Activated CD4-positive, alpha-beta T cell treated with anti-CD3 and anti-CD28 coated beads, Interleukin-2, amount 50 U/mL, for 4 hours (primary cell): ENCODE measurements around the gene HDAC4.
"Not testable (repeated sequence)": the region's sequence is repeated elsewhere in the genome, so short reads cannot be mapped to it uniquely, and the experiment has no call there.

ENCODE experiments used
- DNase-seq, 2 experiments: peaks; one replicate each; pipeline ENCODE4 v3.0.0-alpha.2; 2020

The HDAC4 gene

GRCh38 chr2:239069362-239070333 is 331.2 kb downstream of the HDAC4 start:
- not testable (repeated sequence) for DNase-seq

GRCh38 chr2:239068411-239068810 is 332.4 kb downstream of the HDAC4 start:
- no peak for DNase-seq

- no peak for DNase-seq
These were observed 333.5 kb downstream of the HDAC4 start for GRCh38 chr2:239067196-239067865.

GRCh38 chr2:239066597-239066996 is 334.2 kb downstream of the HDAC4 start:
- no peak for DNase-seq

GRCh38 chr2:239065962-239066361 is 334.9 kb downstream of the HDAC4 start:
- DNase-seq, result no peak

DNA sequence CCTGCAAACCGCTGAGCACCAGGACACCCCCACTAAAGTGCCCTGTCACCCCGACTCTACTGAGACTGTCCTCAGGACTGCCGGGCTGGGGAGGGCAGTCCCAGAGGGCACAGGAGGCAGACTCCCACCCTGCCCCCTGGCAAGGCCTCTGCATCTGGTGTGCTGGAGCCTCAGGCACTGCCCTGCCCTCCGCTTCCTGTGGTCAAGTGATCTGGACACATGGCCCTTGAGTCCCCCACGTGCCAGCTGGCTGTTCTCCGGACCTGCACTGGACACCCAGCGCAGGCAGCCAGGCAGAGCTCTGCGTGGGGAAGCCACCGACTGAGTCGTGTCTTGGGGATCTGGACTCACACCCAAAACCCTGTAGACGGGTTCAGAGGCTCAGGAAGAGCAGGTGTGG is 335.3 kb downstream of the HDAC4 start:
- DNase-seq, result no peak

GRCh38 chr2:239064891-239065290 is 335.9 kb downstream of the HDAC4 start:
- DNase-seq, result no peak

DNA sequence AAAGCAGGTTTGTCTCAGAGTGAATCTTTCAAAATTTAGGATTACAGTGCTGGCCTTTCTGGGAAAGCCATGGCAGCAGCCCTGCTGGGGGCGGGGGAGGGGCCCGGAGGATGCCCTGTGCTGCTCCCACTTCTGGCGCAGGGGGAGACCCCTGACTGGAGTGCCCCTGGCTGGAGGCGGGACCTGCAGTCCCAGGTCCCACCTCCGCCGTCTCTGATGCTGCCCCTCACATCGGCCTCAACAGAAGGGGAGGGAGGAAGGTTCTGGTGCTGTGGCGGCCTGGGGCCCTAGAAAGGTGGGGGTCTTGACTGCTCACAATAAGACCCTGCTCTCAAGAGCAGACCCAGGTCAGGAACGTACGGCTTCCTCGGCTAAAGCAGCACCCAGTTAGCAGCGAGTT is 336.6 kb downstream of the HDAC4 start:
- no peak for DNase-seq

DNA sequence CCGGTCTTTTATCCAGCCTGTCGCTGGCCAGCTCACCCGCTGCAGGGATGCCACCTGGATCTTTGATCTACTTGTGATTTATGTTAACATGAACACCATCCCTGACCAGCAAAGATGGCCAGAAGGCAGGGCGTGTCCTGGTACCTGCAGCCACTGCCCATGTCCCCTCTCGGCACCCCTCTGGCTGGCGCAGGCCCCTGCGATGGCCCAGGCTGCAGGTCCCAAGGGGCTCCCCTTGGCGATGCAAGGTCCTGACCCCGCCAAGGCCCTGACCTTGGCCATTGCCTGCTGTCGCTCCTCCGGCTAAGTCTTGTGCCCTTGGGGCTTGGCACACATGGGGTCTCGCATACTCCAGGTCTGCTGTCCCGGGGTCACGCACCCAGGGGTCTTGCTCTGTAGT is 338.1 kb downstream of the HDAC4 start:
- no peak for DNase-seq

GRCh38 chr2:239061824-239062570 is 338.8 kb downstream of the HDAC4 start:
- no peak for DNase-seq

GRCh38 chr2:239061121-239061666 is 339.6 kb downstream of the HDAC4 start:
- DNase-seq, result no peak

DNA sequence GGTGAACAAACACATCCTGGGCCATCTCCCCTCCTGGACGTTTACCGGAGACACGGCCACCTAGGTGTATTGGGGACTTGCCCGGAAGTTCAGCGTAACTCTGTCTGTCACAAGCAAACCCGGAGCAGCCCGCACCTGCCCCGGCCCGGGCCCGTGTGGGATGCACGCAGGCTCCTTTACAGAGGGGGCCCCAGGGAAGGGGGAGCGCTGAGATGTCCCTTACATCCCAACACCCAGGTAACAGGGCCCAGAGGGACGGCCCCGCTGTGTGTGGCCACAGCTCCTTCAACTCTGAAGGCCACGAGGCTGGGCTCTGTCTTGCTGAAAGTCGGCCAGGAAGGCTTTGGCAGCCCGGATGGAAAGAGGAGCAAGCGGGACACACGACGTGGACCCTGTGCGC is 340.1 kb downstream of the HDAC4 start:
- DNase-seq, result no peak

- DNase-seq, result no peak
These were observed 341.0 kb downstream of the HDAC4 start for GRCh38 chr2:239059854-239060253.

- no peak for DNase-seq
These were observed 342.1 kb downstream of the HDAC4 start for GRCh38 chr2:239058766-239059165.

- DNase-seq, result no peak
These were observed 343.3 kb downstream of the HDAC4 start for GRCh38 chr2:239057533-239057932.

- no peak for DNase-seq
These were observed 344.2 kb downstream of the HDAC4 start for GRCh38 chr2:239056611-239057010.

- no peak for DNase-seq
These were observed 344.9 kb downstream of the HDAC4 start for GRCh38 chr2:239055756-239056493.

DNA sequence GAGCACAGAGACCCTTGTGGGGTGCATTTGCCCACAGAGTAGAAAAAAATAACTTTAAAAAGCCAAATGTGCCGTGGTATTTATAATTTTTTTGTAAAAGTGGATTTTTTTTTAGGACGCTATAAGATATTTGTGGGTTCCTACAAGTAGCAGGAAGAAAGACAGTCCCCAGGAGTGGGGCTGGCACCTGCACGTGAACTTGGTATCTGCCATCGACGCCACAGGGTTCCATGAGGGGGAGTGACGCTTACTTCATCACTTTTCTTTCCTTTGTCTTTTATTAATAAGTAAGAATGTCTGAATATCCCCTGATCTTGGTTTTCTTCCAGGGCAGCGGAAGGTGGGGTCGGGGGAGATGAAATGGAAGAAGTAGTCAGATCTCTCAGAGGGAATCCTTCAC is 345.9 kb downstream of the HDAC4 start:
- DNase-seq, result no peak

DNA sequence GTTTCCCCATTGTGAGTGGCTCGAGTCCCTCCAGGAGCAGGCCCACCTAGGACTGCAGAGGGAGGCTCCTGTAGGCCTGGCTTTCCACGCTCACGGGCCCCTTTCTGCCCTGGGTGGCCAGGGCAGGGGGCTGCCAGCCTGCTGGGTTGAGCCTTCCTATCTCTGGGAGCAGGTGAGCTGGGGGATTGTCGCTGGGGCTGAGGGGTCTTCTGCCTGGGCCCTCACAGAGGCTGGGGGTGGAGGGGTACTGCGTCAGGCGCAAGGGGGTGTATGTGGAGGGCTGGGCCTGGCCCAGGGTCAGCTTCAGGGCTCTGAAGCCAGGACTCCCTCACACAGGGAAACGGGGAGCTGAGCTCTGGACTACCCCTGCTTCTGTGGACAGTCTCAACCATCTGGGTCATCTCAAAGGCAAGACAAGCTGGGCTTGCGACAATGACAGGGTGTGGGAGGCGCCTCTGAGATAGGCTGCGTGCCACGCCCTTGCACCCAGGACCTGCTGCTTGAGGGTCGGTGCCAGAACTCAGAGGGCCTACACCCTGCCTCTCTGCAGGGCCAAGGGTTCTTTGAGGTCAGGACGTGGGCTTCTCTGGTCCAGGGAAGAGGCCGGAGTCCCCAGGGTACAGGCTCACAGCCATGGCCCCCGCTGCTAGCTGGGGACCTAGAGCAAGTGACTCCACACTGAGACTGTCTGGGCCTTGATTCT is 346.9 kb downstream of the HDAC4 start:
- no peak for DNase-seq

DNA sequence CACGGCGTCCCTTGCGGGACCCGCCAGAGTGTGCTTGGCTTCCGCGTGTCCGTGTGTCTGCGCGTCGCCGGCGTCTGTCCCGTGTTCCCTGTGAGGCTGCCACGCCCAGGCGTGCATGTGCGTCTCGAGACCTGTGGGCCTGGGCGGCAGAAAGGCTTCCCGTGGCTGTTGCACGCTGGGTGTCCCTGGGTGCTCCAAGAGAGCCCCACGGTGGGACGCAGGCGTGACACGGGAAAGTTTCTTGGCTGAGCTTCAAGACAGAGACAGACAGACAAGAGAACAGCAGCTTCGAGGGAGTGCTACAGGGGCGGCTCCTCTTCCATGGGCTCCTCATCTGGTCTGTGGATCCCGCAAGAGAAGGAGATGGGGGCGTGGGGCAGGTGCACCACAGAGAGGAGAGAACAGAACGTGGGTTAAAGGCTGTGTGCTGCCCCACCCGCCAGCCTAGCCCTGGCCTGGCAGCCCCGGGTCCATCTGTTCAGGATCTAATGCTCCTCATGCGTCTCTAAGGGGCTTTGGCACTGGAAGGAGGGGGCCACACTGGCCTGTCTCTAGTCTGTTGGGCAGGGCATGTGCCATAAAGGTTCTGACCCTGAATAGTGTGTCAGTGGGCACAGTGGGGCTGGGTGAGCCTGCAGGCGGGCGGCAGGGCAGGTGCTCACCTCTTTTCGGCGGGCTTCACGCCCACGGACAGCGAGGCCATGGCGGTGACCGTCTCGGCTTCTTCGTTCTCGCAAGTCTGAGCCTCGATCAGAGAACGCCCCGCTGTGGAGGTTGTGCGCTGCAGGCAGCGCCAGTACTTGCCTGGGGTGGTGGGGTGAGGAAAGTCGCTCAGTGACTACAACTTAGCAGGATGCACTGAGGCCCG is 347.8 kb downstream of the HDAC4 start:
- no peak for DNase-seq
